NCI-H1048 (cell line): ENCODE data around the gene PDIA5.
"Not testable (repeated sequence)": the region's sequence is repeated elsewhere in the genome, so short reads cannot be mapped to it uniquely, and the experiment has no call there.

Experiments used
- DNase-seq: peaks from one replicate; lab custom pipeline; 2025; lab: John Stamatoyannopoulos, UW

Gene PDIA5

GRCh38 chr3:123093696-123094095, 26.9 kb downstream of the PDIA5 start:
- DNase-seq: no peak

DNA sequence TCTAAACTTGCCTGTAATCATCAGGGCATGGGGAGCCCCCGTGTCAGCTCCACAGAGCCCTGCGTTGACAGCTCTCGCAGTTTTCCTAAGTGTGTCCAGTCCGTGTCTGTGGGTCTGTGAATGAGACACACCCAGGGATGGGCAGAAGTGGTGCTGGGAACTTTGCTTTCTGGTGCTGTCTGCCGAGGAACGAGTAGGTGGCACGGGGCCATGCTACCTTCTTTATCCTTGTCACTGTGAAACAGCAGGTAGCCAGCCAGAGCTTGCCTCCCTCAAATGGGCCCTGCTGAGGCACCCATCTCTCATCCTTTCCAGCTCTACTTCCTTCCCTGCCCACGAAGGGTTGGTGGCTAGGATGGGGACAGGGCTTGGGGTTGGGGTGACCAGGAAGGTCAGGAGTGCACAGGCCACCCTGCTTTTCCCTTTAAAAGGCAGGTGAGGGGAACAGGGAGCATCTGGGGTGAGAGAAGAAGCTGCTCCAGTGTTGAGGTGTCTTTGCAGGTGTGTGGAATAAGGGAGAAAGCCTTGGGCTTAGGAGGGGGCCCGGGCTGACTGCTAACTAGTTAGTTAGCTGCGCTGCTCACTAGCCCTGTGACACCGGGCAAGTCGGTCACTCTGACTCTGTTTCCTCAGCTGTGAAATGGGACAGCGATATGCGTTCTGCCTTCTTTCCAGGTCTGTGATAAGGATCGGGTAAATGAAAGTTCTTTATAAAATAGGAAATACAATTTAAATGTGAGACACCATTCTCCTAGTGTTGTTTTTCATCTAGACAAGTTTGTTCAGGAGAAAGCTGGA, 27.9 kb downstream of the PDIA5 start:
- DNase-seq: no peak

DNA sequence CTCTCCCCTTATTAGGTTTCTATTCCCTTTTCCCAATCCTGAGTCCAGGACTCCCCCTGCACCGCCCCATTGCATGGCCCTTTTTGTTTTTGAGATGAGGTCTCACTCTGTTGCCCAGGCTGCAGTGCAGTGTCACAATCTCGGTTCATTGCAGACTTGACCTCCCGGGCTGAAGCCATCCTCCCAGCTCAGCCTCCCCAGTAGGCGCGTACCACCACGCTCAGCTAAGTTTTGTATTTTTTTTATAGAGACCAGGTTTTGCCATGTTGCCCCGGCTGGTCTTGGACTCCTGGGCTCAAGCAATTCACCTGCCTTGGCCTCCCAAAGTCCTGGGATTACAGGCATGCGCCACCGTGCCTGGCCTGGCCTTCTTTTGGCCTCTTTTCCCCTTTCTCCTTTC, 29.3 kb downstream of the PDIA5 start:
- DNase-seq: no peak

GRCh38 chr3:123096731-123097130, 29.9 kb downstream of the PDIA5 start:
- DNase-seq: no peak

DNA sequence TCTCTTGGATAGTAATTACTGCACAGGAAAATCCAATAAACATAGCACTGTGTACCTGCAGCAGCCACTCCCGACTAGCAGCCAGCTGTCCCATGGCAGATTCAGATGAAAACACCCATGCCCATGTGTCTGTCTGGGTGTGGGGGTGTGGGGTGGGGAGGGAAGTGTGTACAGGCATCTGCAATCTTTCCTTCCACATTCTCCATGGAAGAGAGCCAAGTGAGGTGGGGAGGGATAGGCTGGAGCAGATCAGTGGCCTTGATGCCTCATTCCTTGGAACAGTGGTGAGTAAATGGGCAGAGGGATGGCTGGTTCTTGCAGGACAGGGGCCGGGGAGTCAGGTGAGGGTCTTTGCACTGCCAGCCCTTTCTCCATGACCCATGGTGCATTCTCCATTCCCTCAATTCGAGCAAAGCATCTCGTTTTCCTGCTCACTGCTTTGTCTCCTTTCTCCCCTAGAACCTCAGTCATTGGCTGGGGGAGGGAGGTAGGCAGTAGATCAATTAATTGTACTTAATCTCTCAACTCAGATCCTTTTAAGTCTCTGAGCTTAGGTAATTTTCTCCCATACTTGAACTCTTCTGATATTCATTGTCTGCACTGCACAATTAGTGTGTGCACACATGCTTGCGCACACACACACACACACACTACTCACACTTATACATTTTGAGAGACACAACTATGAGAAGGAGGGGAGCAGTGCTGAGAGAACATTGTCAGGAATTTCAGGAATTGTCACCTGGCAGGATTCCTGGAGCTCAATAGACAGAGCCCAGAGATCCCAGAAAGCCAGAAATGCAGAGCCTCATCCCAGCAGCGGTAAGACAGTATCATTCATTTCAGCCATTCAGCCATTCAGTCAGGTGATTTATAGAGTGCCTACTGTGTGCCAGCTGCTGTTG, 31.9 kb downstream of the PDIA5 start:
- DNase-seq: no peak

DNA sequence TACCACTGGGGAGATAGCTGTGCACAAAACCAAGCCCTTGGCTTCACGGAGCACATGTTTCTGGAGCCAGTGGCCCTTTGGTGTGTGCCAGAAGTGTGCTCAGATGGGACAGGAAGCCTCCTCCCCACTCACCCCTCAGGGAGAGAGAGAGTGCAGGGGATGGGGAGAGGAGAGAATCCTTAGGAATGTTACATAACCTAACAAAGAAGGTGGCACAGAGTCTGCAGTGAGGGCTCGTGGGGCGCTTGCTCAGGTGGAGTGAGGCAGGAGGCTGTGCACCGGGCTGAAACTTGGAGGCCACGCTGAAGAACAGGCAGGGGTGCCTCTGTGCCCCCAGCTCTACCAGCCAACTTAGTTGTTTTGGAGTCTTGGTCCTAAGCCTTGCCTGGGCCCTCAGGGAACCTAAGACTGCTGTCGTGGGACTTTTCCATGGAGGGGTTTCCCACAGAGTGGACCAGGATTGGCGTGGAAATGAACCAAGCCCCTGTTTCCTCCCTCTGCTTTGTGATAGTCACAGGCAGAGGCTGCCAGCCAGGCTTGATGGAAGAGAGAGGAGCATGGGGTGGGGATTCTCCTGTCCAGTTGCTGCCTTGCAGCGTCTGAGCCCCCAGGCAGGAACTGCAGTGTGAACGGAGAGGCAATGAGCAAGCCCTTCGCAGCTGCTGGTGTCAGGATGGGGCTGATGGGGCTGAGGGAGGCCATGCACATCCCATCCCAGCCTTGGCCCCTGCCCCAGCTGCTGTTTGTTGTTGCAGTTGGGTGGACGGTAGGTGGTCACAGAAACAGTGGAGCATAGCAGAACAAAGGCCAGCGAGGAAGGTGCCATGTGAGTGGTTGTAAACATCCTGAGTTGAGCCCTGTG, 32.7 kb downstream of the PDIA5 start:
- no peak for DNase-seq

DNA sequence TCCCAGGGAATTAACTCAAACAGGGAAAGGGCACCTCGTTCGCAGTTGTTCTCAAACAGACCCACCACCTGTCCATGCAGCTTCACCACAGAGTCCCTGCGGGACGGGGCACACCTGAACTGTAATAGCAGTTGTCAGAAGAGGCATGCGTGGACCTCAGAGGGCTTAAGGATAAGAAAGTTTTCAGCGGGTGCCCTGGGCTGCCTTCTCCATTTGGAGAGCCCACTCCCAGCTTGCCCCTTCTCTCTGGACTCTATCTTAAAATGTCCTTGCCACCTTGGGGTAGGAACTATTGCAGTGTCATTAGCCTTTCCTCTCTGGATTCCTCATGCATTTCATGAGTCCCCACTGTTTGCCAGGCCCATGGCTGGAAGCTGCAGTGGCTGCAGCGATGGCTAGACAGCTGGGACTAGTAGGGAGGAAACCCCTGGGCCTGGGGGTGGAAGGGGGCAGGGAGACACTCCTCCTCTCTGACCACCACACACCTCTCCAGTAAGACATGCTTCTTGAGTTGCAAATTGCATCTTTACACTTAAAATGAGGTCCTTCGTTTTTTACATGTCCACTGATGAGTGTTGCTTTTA, 33.5 kb downstream of the PDIA5 start:
- DNase-seq: no peak

- DNase-seq: no peak
Measured at GRCh38 chr3:123102249-123102648, 35.4 kb downstream of the PDIA5 start.

DNA sequence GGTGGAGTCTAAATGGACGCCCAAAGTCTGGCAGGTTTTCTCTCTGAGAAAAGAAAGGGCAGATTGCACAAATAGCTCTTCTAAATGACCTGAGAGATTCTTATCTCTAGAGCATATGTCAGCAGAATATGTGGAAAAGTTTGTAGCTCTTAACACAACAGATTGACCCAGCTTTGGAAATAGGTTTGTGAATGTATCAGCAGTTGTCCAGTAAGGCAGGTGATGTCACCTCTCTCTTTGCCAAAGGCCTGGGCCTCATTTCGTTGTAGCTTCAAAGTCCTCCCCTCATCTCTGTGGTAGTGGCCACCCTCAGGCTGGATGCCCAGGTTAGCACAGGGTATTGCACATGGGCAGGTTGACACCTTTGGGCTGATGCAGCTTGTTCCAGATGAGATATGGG, 36.0 kb downstream of the PDIA5 start:
- no peak for DNase-seq

- DNase-seq: no peak
Measured at GRCh38 chr3:123104550-123104949, 37.7 kb downstream of the PDIA5 start.

DNA sequence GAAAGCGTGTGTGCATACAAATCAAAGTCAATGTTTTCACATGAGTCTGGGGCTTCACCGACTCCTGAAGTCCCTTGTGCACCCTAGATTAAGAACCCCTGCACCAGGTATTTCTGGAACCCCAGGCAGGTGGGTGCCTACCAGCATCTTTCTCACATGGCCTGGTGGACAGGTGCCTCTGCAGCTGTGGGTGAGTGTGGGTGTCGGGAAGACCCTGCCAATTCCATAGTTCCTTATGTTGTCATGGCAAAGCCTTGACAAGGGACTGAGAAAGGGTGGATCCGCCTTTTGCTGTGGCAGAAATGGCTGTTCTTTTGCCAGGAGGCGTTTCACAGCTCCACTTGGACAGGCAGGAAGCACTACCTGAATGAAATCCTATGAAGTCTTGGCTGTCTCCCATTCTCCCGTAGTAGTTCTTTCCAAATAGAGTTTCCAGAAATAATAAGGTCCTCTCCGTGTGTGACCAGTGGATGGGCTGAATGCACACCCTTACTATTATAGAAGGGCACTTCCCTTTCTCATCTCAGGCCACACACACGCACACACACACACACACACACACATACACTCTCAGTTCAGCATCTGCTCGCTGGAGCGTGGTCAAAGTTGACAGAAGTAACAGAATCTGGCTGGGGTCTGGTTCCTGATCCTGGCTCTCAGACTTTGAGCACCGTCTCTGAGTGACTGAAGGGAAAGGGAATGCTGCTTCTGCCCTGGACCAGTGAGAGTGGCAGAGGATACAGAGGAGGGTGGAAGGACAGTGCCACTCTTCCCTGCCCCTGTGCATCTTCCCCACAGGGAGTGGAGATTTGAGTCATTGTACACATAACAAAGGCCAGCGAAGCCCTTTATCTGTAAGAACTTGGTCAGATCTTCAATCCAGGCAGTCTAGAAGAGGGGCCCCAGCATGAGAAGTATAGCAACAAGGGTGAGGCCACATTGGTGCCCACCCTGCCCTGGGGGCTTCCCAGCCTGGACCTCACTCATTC, 38.7 kb downstream of the PDIA5 start:
- no peak for DNase-seq

DNA sequence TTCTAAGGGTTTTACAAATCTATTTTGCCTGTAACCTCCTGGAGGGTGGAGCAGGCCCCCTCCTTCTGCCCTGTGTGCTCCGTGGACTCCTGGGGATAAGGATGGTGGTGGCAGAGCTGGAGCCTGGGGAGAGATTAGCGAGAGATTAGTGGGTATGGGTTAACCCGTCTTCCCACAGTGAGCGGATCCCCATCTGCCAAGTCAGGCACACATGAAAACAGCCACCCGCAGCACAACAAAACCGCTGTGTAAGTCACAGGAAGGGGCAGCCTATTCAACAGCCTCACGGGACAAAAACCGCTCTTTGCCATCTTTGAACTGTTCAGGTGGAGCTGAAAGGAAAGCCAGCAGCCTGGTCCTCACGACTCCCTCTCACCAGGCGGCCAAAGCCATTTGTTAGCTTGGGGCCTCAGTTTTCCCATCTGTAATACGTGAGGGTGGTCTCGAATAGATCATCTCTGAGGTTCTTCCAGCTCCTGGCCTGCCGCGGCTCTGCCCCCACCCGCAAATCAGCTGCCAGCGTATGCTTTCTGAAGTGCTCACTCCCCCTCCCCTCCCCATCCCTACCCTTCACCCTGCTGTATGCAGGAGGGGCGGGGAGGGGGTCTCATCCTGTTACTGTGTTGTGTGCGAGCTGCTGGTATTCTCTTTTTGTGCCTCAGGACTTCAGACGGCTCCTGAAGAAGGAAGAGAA, 43.6 kb downstream of the PDIA5 start:
- DNase-seq: no peak

- no peak for DNase-seq
Measured at GRCh38 chr3:123110976-123111615, 44.3 kb downstream of the PDIA5 start.

- no peak for DNase-seq
Measured at GRCh38 chr3:123111640-123112039, 44.8 kb downstream of the PDIA5 start.

- DNase-seq: no peak
Measured at GRCh38 chr3:123112232-123112631, 45.4 kb downstream of the PDIA5 start.

DNA sequence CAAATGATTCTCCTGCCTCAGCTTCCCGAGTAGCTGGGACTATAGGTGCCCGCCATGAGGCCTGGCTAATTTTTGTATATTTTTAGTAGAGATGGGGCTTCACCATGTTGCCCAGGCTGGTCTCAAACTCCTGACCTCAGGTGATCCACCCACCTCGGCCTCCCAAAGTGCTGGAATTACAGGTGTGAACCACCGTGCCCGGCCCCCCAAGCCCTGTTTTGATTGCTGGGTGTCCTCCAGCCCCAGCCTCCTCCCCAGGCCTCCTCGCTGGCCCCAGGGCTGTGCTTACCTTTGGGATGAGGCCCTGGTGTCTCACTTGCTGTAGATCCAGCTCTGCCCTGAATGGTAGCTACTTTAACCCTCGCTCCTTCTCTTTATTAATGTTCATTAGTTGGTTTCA, 45.8 kb downstream of the PDIA5 start:
- DNase-seq: not testable (repeated sequence)

DNA sequence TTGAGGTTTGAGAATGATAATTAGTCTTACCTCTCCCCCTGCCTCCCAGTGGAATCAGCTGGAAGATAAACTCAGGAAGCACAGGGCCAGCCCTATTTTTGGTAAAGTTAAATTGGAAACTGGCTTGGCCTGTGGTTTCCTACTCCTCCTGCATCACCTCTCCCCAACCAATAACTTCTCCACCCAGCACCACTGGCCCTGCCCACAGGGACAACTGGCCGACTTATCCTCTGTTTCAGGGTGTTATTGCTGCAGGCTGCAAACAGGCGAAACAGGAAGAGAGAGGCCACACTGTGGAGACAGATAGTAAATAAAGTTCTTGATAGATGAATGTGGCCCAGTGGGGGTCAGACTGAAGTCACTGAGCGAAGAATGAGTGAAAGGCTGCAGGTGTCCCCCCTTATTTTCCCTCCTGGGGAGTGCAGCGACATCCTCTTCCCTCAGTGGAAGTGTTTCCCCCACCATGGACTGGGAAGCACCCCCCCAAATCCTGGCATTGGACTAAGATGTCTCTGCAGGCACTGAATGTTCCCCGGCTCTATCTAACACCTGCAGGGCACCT, 47.1 kb downstream of the PDIA5 start:
- no peak for DNase-seq

DNA sequence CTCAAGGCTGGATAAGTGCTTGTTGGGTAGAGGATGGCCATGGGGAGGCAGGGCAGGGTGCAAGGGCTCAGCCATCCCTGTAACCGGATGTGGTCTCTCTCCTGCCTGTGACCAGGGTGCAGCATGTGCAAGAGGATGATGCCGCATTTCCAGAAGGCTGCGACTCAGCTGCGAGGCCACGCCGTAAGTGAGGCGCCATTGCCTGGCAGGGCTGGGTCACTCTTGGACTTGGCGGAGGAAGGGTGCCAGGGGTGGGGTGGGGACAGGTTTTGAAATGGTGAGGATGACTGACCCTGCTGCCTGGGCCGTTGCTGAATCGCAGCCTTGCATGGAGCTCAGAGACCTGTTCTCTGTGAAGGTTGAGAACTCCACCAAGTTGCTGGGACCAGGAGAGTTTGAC, 49.3 kb downstream of the PDIA5 start:
- no peak for DNase-seq

DNA sequence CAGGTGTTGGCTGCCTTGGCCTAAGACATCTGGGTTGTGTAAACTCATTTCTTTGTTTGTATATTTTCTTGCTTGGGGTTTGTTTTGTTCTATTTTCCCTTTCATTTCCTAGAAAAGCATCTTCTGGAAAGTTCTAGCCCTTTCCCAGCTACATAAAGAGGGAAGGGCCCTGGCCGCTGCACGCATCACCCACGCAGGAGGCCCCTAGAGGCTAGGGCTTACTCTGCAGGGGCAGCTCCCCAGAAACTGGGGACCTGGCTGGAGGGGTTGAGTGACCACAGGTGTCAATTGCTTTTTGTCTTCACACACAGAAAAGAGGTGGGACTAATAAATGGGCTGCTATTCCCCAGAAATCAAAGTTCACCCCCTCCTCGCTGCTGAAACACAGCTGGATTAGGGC, 52.6 kb downstream of the PDIA5 start:
- no peak for DNase-seq
